Middle frontal gyrus (tissue), 1 donor: ENCODE results near the gene CMTM4.
A peak's percentile ranks its signal among the peaks of the same experiment; 100 is the strongest.
"Not testable (repeated sequence)": the region's sequence is repeated elsewhere in the genome, so short reads cannot be mapped to it uniquely, and the experiment has no call there.

Experiments
- DNase-seq: peaks from one replicate; pipeline ENCODE4 v3.0.0-alpha.2; 2015; ENCODE audit warnings: low spot score; ENCODE audit errors: extremely low spot score

Gene CMTM4

GRCh38 chr16:66617010-66617434, 79.5 kb downstream of the CMTM4 start:
- no peak for DNase-seq

GRCh38 chr16:66616592-66616991, 80.0 kb downstream of the CMTM4 start:
- no peak for DNase-seq

GRCh38 chr16:66616169-66616568, 80.4 kb downstream of the CMTM4 start:
- no peak for DNase-seq

GRCh38 chr16:66614161-66614802, 82.3 kb downstream of the CMTM4 start:
- DNase-seq = no peak

- DNase-seq = no peak
These were observed 84.1 kb downstream of the CMTM4 start for GRCh38 chr16:66612422-66612821.

GRCh38 chr16:66611911-66612310, 84.6 kb downstream of the CMTM4 start:
- not testable (repeated sequence) for DNase-seq

- DNase-seq = no peak
These were observed 86.3 kb downstream of the CMTM4 start for GRCh38 chr16:66610111-66610820.

- DNase-seq = no peak
These were observed 87.4 kb downstream of the CMTM4 start for GRCh38 chr16:66609139-66609510.

- peak; percentile 41 for DNase-seq
These were observed 88.1 kb downstream of the CMTM4 start for GRCh38 chr16:66608241-66609138.

- DNase-seq = no peak
These were observed 90.4 kb downstream of the CMTM4 start for GRCh38 chr16:66605979-66606751.

GRCh38 chr16:66605177-66605978, 91.2 kb downstream of the CMTM4 start:
- DNase-seq = no peak

GRCh38 chr16:66604376-66605176, 92.0 kb downstream of the CMTM4 start, which contains the start of gene CMTM3:
Gene CMTM3, plus strand, starts transcription at chr16:66604704. Its CDS starts 102 bp downstream, at chr16:66604806.
- no peak for DNase-seq

GRCh38 chr16:66603537-66604375, 92.8 kb downstream of the CMTM4 start:
- DNase-seq = no peak

- no peak for DNase-seq
These were observed 95.1 kb downstream of the CMTM4 start for GRCh38 chr16:66601471-66601870.

GRCh38 chr16:66600477-66600876, 96.1 kb downstream of the CMTM4 start:
- DNase-seq = no peak

GRCh38 chr16:66599726-66600125, 96.8 kb downstream of the CMTM4 start:
- DNase-seq = no peak

- DNase-seq = no peak
These were observed 98.4 kb downstream of the CMTM4 start for GRCh38 chr16:66598111-66598510.

GRCh38 chr16:66596986-66597848, 99.3 kb downstream of the CMTM4 start:
- DNase-seq = no peak
